Mucosa of descending colon (tissue), 3 donors: ENCODE results near the gene WNT11. TPM values are rescaled to one million over a fixed set of nuclear protein-coding genes. Genes with fewer than 3 reads are reported as not detected.

Source experiments
- ATAC-seq: fragments of 200-7000 bp; cut with Tn5 transposase; one replicate; pipeline ENCODE4 v1.9.1; 2020; ENCODE audit warnings: mild to moderate bottlenecking, moderate library complexity
- DNase-seq, 3 donors: peaks; one replicate each; pipeline ENCODE4 v3.0.0-alpha.2; 2020
- H3K36me3 ChIP-seq: fragments of 200-600 bp; one replicate; pipeline ENCODE4 v1.8.0; 2021; ENCODE audit warnings: low read depth, mild to moderate bottlenecking
- H3K4me1 ChIP-seq: fragments of 200-600 bp; one replicate; pipeline ENCODE4 v1.8.0; 2021; ENCODE audit warnings: low read depth, mild to moderate bottlenecking
- H3K4me3 ChIP-seq: fragments of 200-600 bp; one replicate; pipeline ENCODE4 v1.8.0; 2021; ENCODE audit warnings: mild to moderate bottlenecking
- H3K9me3 ChIP-seq: fragments of 200-600 bp; one replicate; pipeline ENCODE4 v1.8.0; 2021; ENCODE audit warnings: mild to moderate bottlenecking
- CTCF ChIP-seq: fragments of 200-600 bp; IDR thresholded peaks from one replicate; pipeline ENCODE4 v1.8.0; 2022; ENCODE audit warnings: antibody characterized with exemption, mild to moderate bottlenecking
- intact Hi-C, 2 donors: fragments of 100-400 bp; cut with DNase I in 1 of 2; cut with micrococcal nuclease in 1 of 2; formaldehyde crosslinking; loops; one replicate each; pipeline versions ENCODE4 v1.11.0 to v1.11.1; 2022; cut with DNase I, micrococcal nuclease
- total RNA-seq, 3 donors: library from RNA; stranded (reverse); fragmentation: NEBNext Ultra II Directional in 2 of 3; extraction: Animal tissue kit (Norgen Biotek cat#: 25700) in 2 of 3; gene quantifications; one replicate each; pipeline versions ENCODE4 v1.2.1 to v1.2.4, GENCODE V29; 2021 to 2023
- donor health status: DM: no; HTN: no; CAD: no; lungs with moderate emphysema.
- donor health status: DM: no; HTN: no; CAD: no.
- donor health status: DM: no; HTN: yes; CAD: no.

Gene WNT11
- total RNA-seq, 3 donors from 2014 or later, result 3.4 to 5.7 (median 5.2) TPM

GRCh38 chr11:76158394-76159302 lies 47.7 kb downstream of the WNT11 start:
- DNase-seq (peak in 1 of 3 donors; percentile 13), ATAC-seq (no peak)
- TF ChIP-seq CTCF, result no peak
- Histone ChIP-seq H3K4me3 (no peak overlapping the region), H3K4me1 (no peaks in the 10 kb centered on the region), H3K36me3 (no peaks in the 10 kb centered on the region), H3K9me3 (no peaks in the 10 kb centered on the region)
- intact Hi-C loops, result no loop called here

GRCh38 chr11:76157891-76158290 lies 48.4 kb downstream of the WNT11 start:
- H3K4me1 ChIP-seq, result peaks cover 4% of the 10 kb centered on the region
- no peak overlapping the region for H3K4me3 ChIP-seq
- no peak for ATAC-seq
- H3K9me3 ChIP-seq, result no peaks in the 10 kb centered on the region
- TF ChIP-seq CTCF, result no peak
- DNase-seq, result no peak
- intact Hi-C loops, result no loop called here
- no peaks in the 10 kb centered on the region for H3K36me3 ChIP-seq

- H3K4me1 ChIP-seq, result peaks cover 13% of the 10 kb centered on the region
- DNase-seq, result peak in 1 of 3 donors; percentile 16
- no peak for TF ChIP-seq CTCF
- H3K36me3 ChIP-seq, result no peaks in the 10 kb centered on the region
- ATAC-seq, result no peak
- intact Hi-C loops, result no loop called here
- H3K4me3 ChIP-seq, result no peak overlapping the region
- no peaks in the 10 kb centered on the region for H3K9me3 ChIP-seq
These were observed 49.3 kb downstream of the WNT11 start for GRCh38 chr11:76156971-76157427.

GRCh38 chr11:76155500-76156227 lies 50.6 kb downstream of the WNT11 start:
- DNase-seq (no peak), ATAC-seq (no peak)
- Histone ChIP-seq H3K4me1 (peaks cover 17% of the 10 kb centered on the region), H3K36me3 (no peaks in the 10 kb centered on the region), H3K4me3 (no peak overlapping the region), H3K9me3 (no peaks in the 10 kb centered on the region)
- no peak for TF ChIP-seq CTCF
- intact Hi-C loops, result no loop called here

- ATAC-seq (no peak), DNase-seq (peak in 2 of 3 donors; percentile 23 to 39)
- no peaks in the 10 kb centered on the region for H3K36me3 ChIP-seq
- intact Hi-C loops, result loop anchor here (5.0 kb wide), 1 partner anchor 256 kb away; no protein-coding TSS in a partner anchor
- H3K4me3 ChIP-seq, result no peak overlapping the region
- no peak for TF ChIP-seq CTCF
- H3K4me1 ChIP-seq, result peaks cover 20% of the 10 kb centered on the region
- no peaks in the 10 kb centered on the region for H3K9me3 ChIP-seq
These were observed 52.8 kb downstream of the WNT11 start for GRCh38 chr11:76153571-76153923.
